A549 treated with AZD9567 at 1 μM for 4 hours (cell line): ENCODE results near the gene MKKS. TPM values are rescaled to one million over a fixed set of nuclear protein-coding genes. Genes with fewer than 3 reads are reported as not detected.

Experiments
- total RNA-seq: library from RNA; stranded (reverse); fragments of 200-300 nt; extraction: Qiagen RNA extraction; gene quantifications from 5 replicates; pipeline ENCODE4 v1.2.3, GENCODE V29; 2022; ENCODE audit not compliant: insufficient read depth

MKKS gene
- total RNA-seq = 17.5 to 25.7 TPM (median 18.1 TPM) in 5 replicates

DNA sequence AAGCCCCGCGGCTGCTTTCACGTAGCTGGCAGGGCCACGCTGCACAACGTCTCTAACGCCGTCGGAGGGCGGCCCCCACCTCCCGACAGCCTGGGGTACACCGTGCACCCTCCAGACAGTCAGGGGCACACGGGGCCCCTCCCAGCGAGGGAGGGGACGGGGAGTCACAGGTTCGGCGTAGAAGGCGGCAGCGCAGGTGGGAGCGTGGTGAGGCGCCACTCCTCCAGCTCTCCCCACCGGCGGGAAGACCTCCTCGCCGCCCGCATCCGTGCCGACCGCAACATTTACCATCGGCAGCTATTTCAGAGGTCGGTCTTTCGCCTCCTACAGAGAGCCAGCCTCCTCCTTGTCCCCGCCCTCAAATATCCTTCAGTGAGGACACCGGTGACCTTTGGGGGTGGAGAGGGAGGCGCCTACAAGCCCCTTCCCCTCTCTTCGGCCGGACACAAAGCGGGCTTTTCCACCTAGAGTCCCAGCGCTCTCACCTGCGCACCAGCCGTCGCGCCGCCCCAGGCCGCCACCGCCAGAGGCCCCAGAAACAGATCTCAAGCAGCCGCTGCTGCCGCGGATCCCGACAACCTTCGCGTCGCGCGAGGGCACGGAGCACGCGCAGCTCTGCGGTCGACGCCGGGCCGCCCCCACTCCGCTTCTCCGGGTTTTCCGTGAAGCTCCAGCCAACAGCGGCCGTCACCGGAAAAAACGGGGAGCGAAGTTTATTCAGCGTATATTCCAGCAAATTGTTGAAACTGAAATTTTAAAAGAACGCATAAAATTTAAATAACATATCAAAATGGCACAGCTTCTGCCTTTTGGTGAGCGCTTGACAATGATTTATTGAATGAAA, at the start of gene MKKS:
MKKS (minus strand) TSS at position 600 of the 844 bp plus-strand sequence. CDS start 20,708 bp downstream, outside the sequence.

DNA sequence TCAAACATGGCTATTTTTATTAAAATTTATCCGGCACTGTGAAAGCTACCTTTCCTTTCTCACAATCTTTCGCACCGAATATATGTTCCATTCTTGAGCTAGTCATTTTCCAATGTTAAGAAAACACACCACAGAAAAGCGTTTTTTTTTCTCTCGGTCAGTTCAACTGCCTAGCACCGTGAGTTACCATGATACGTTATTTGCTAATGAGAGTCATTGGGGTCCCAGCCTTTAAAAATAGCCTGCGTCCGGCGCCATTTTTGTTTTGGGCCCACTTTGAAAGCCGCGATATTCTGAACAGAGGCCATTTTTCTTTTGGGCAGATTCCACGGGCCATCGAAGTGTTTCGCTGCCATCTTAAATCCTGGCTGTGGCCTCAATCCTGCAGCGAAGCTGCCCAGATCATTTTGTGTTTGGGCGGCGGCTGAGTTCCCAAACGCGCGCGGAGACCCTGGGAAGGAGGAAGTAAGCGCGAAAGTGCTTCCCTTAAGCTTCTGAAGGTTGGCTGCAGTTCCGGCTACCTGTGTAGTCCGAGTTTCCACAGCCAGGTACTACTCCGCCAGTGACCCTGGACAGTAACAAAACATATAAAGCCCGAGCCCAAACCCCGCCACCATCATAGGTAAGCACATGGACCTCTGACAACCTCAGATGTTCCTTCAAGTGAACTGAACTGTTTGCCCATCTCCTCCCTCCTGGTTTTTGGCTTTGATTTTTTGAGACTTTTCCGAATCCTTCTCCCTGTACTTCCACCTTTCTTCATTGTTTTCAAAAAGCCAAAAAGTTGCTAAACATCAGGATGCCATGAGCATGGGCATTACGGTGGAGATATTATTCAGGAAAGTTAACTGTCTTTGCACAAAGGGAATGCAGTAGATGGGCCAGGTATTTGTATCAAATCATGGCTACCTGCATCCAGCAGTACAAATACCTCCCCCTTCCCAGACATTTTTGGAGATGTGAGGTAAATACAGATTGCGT, 1.1 kb upstream of the MKKS start, which contains the start of gene SLX4IP:
SLX4IP (plus strand) TSS at position 474 of the 981 bp plus-strand sequence. CDS start 22,900 bp downstream, outside the sequence.

Other genes starting within 250 kb of the MKKS start
- 13.5 to 18.3 TPM (median 18.0 TPM) in 5 replicates for gene SNAP25, start 215.4 kb downstream of the MKKS start, total RNA-seq
- 1.8 to 2.7 TPM (median 2.2 TPM) in 5 replicates for gene SLX4IP, start 1.1 kb upstream of the MKKS start, total RNA-seq
- 28.8 to 47.5 TPM (median 32.7 TPM) in 5 replicates for gene JAG1, start 239.8 kb upstream of the MKKS start, total RNA-seq